GM21390 (cell line): Measurements from ENCODE around the gene JAZF1.
A peak's percentile ranks its signal among the peaks of the same experiment; 100 is the strongest.

Source experiments
- ATAC-seq: cut with Tn5 transposase; IDR thresholded peaks from one replicate; pipeline ENCODE4 v1.9.1; 2021; ENCODE audit not compliant: unreplicated experiment

Gene JAZF1

GRCh38 chr7:27991006-27991528, 189.5 kb downstream of the JAZF1 start:
- no peak for ATAC-seq

GRCh38 chr7:27976531-27976930, 204.1 kb downstream of the JAZF1 start:
- ATAC-seq, result no peak

DNA sequence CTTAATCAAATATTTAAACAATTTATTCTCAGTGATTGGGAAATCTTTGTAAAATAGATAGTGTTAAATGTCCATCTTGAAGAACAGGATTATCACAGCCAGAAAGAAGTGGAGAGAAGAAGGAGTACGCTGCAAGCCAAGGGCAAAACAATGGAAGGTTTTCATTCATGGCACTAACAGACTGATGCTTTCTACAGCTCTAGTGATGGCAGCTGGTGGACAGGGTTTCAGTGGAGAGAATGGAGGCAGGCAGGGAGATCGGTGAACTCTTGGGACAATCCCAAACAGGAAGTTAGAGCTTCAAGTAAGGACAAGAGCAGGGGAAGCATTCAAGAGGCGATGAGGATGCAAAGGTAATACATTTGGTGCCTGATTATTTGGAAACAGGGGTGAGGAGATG, 207.0 kb downstream of the JAZF1 start:
- no peak for ATAC-seq

GRCh38 chr7:27972276-27972675, 208.3 kb downstream of the JAZF1 start:
- ATAC-seq, result no peak

- ATAC-seq, result peak; percentile 41
Measured at GRCh38 chr7:27971171-27971812, 209.3 kb downstream of the JAZF1 start.

GRCh38 chr7:27970350-27970749, 210.2 kb downstream of the JAZF1 start:
- ATAC-seq, result no peak

DNA sequence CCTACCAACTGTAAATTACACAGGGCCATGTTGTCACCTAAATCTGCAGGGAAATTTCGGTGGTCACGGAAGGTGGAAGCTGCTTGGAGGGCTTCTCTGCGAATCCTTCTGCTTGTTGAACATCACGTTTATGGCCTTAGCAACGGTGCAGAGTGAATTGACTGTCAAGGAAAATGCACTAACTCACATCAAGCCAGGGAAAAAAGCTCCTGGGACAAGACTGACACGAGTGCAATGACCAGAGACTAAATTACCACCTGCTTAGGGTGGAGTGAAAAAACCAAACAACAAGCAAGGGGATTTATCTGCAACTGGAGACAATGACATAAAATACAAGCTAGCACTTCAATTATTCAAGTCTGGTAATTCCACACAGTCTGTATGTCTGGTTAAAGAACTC, 211.2 kb downstream of the JAZF1 start:
- ATAC-seq, result no peak

GRCh38 chr7:27967639-27968038, 213.0 kb downstream of the JAZF1 start:
- ATAC-seq, result peak; percentile 44

- ATAC-seq, result no peak
Measured at GRCh38 chr7:27966219-27966780, 214.3 kb downstream of the JAZF1 start.

- no peak for ATAC-seq
Measured at GRCh38 chr7:27965650-27966049, 214.9 kb downstream of the JAZF1 start.

DNA sequence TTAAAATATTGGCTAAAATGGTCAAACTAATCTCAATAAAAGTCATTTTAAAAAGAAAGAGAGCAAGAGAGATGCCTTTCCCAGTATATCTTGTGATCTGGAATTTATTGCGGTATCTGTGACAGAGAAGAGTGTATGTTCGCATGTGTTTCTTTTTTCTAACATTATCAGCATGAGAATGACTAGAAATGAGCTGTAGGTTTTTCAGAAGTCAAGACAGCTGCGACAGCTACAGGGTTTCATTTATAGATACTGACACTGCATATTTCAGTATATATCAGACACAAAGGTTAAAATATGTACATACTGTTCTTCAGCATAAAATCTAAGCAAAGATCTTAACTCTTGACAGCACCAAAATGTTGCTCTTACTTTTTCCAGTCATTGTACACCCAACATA, 215.8 kb downstream of the JAZF1 start:
- ATAC-seq, result no peak

DNA sequence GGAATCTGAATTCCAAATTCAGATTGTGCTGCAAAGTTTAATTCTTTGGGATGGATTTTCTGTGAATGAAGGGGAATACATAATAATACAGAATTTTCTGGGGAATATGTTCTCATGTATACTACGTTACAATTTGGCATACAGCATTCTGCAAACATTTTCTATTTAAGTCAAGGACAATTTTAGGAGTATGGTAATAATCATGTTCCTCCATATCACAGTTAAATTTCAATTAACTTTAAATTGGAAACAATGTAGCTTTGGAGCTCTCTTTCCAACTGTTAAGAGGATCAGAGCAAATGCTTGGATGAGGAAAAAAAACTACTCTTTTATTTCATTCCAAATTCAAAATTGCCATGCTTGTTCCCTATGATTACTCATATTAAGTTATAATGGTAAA, 217.5 kb downstream of the JAZF1 start:
- ATAC-seq, result no peak

DNA sequence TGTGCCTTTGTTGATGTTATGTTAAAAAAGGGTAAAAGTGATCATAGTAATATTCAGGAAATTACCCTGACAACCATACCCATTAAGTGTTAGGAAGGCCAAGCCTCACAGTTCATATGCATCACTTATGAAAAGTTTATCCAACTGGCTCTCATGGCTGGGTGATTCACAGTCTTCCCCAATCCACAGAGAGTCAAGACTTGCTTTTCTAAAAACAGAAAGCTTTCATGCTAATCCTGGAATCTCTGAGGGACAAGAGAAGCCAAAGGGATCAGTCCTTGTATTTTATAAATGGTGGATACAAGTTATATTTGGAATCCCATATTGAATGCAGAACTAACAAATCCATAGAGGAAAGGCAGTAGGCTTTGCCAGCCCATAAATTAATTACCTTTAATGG, 218.3 kb downstream of the JAZF1 start:
- ATAC-seq, result no peak

GRCh38 chr7:27961255-27961654, 219.3 kb downstream of the JAZF1 start:
- ATAC-seq, result no peak

DNA sequence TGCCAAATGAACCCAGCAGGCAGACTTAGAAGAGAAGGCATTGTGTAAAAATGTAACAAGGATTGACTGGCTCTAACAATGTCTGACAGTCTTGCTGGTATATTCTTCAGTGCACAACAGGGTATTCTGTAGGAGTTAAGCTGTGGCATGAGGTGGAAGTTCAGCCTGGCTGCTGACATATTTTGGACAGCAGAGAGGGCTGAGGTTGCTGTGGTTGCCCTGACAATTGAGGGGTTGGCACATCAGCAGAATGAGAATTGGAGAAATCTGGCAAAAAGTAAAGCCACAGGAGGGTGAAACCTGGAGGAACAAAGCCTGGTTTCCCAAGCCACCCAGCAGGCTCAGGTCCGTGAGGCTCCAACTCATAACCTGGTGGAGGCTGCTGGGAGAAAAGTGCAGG, 220.2 kb downstream of the JAZF1 start:
- ATAC-seq, result no peak

DNA sequence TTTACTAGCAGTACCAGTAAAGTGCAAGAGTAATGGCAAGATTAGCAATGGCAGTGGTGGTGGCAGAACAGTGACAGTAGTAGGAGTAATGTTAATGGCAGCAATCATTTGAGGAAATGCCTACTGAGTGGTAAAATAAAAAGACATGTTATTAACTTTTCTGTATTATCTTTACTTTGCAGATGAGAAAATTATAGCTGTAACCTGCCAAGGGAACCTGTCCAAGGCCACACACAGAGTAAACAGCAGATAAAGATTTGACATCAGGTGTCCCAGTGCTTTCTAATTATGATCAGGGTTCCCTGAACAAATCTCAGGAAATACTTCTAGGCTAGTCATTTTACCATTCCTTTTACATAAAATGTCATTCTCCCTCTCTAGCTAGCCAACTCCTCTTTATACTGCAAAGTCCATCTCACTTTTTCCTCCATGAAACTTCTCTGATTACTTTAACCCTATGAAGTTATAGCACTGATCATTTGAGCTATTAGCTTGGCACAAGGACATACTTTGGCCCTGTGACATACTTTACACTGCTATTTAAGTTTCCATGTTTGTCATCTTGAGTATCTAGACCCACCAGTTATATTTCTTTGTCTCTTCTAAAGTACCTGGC, 221.6 kb downstream of the JAZF1 start:
- no peak for ATAC-seq

- no peak for ATAC-seq
Measured at GRCh38 chr7:27955596-27955995, 225.0 kb downstream of the JAZF1 start.

DNA sequence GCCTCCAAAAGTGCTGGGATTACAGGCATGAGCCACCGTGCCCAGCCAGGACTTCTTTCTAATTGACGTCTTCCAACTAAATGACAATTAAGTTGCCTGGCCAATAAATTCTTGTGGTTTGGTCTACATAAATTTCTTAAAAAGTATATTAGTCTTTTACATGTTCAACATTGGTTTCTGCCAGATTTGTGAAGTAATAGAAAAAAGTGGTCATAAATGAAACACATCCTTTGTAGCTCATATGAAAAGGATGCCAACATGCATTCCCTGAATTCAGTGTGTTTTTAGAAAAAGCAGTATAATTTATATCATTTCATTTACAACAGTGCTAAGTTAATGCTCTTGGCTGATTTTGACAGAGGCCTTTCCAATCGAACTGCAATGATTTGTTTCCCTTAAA, 225.6 kb downstream of the JAZF1 start:
- no peak for ATAC-seq

- ATAC-seq, result no peak
Measured at GRCh38 chr7:27953777-27954176, 226.8 kb downstream of the JAZF1 start.

- ATAC-seq, result no peak
Measured at GRCh38 chr7:27953361-27953760, 227.2 kb downstream of the JAZF1 start.

DNA sequence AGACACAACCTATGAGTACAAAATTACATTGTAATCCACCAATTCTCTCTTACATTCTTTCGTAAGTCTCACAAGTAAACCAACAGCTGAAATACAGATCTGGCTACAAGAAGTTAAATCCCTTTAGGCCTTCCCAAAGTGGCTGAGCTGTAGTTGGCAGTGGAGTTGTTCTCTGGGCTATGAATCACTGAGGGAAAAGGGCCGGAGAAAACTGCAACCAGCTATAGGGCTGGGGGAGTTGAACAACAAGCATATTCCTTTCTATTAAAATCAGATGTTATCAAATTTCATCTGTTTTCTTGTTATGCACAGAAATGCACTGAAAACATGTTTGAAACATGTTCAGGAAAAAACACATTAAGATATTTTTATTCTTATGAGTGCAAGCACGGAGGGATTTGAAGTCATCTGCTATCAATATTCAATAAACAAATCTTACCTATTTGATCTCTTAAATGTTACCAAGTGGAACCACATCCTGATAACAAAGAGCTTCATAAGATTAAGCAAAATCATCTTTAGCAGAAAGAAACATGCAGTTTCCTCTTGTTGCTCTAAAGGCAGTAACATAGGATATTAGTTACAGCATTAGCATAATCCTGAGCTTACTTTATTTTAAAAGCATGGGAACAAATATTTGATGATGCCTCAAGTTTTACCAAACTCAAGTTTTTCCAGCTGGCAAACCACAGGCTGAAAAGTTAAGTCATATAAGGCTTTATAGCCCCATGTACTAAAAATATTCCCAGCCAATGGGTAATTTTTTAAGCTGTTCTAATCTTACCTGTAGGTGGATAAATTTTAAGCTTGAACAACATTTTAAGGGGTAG, 227.9 kb downstream of the JAZF1 start:
- ATAC-seq, result no peak

- ATAC-seq, result no peak
Measured at GRCh38 chr7:27950123-27950522, 230.5 kb downstream of the JAZF1 start.
